ENCODE data around the gene PSG2.
"Not testable (repeated sequence)": the region's sequence is repeated elsewhere in the genome, so short reads cannot be mapped to it uniquely, and the experiment has no call there.

PSG2 gene

DNA sequence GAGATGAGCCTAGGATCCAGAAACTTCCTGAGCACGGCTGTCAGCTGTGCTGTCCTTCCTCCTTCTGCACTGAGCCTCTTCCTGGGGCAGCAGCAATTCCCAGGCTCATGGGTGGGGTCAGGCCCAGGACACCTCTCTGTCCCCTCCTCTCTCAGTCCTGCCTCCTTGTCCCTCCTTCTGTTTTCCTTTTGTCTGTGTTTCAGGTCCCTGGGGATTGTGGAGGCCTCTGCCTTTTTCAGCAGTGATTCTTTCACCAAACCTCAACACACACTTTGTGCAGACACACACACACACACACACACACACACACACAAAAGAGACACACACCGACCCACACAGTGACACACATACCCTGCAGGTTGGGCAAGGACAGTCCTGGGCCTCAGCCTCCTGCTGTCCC, at the start of gene PSG2:
PSG2 (minus strand) TSS at position 101 of the 400 bp plus-strand sequence. CDS start 132 bp downstream, outside the sequence.
- H3F3A ChIP-seq (ENCODE audit: low read depth); H3K9me2 ChIP-seq (replicated peaks; ENCODE audit: low read depth, low read length); H3K9me3 ChIP-seq (ENCODE audit: insufficient read depth, low read depth, low read length); H3K4me1 ChIP-seq (ENCODE audit: insufficient read depth, low read length, poor library complexity, severe bottlenecking); H3K4me3 ChIP-seq (ENCODE audit: low read length, poor library complexity, severe bottlenecking); H4K20me1 ChIP-seq (ENCODE audit: insufficient read depth, low read length, poor library complexity, severe bottlenecking); H3K36me3 ChIP-seq (ENCODE audit: insufficient read depth, low read length); H3K79me2 ChIP-seq (ENCODE audit: insufficient read depth, low read length); H3K27me3 ChIP-seq (ENCODE audit: insufficient read depth, low read length, poor library complexity, severe bottlenecking); H3K9ac ChIP-seq (ENCODE audit: low read depth, low read length, poor library complexity, severe bottlenecking); H2AFZ ChIP-seq (ENCODE audit: low read length); H3K4me2 ChIP-seq (ENCODE audit: low read depth, low read length, poor library complexity, severe bottlenecking): not testable (repeated sequence)

GRCh38 chr19:43131281-43131842, 48.9 kb upstream of the PSG2 start:
- not testable (repeated sequence) for H3K9me2 ChIP-seq (replicated peaks; ENCODE audit: low read depth, low read length); H3K4me1 ChIP-seq (ENCODE audit: insufficient read depth, low read length, poor library complexity, severe bottlenecking); H3K79me2 ChIP-seq (ENCODE audit: insufficient read depth, low read length); H3K9me3 ChIP-seq (ENCODE audit: insufficient read depth, low read depth, low read length); H3K9ac ChIP-seq (ENCODE audit: low read depth, low read length, poor library complexity, severe bottlenecking); H3K4me2 ChIP-seq (ENCODE audit: low read depth, low read length, poor library complexity, severe bottlenecking); H2AFZ ChIP-seq (ENCODE audit: low read length); H4K20me1 ChIP-seq (ENCODE audit: insufficient read depth, low read length, poor library complexity, severe bottlenecking); H3K4me3 ChIP-seq (ENCODE audit: low read length, poor library complexity, severe bottlenecking); H3K27me3 ChIP-seq (ENCODE audit: insufficient read depth, low read length, poor library complexity, severe bottlenecking); H3K36me3 ChIP-seq (ENCODE audit: insufficient read depth, low read length); H3F3A ChIP-seq (ENCODE audit: low read depth)

GRCh38 chr19:43129197-43129596, 46.7 kb upstream of the PSG2 start:
- not testable (repeated sequence) for H3K4me1 ChIP-seq (ENCODE audit: insufficient read depth, low read length, poor library complexity, severe bottlenecking); H2AFZ ChIP-seq (ENCODE audit: low read length); H3K36me3 ChIP-seq (ENCODE audit: insufficient read depth, low read length); H3K9me2 ChIP-seq (replicated peaks; ENCODE audit: low read depth, low read length); H3K9me3 ChIP-seq (ENCODE audit: insufficient read depth, low read depth, low read length); H3F3A ChIP-seq (ENCODE audit: low read depth); H3K27me3 ChIP-seq (ENCODE audit: insufficient read depth, low read length, poor library complexity, severe bottlenecking); H3K4me2 ChIP-seq (ENCODE audit: low read depth, low read length, poor library complexity, severe bottlenecking); H3K4me3 ChIP-seq (ENCODE audit: low read length, poor library complexity, severe bottlenecking); H3K79me2 ChIP-seq (ENCODE audit: insufficient read depth, low read length); H3K9ac ChIP-seq (ENCODE audit: low read depth, low read length, poor library complexity, severe bottlenecking); H4K20me1 ChIP-seq (ENCODE audit: insufficient read depth, low read length, poor library complexity, severe bottlenecking)

- H3K79me2 ChIP-seq (ENCODE audit: insufficient read depth, low read length); H3K4me3 ChIP-seq (ENCODE audit: low read length, poor library complexity, severe bottlenecking); H3K9me2 ChIP-seq (replicated peaks; ENCODE audit: low read depth, low read length); H3K4me1 ChIP-seq (ENCODE audit: insufficient read depth, low read length, poor library complexity, severe bottlenecking); H3K9ac ChIP-seq (ENCODE audit: low read depth, low read length, poor library complexity, severe bottlenecking); H3K4me2 ChIP-seq (ENCODE audit: low read depth, low read length, poor library complexity, severe bottlenecking); H2AFZ ChIP-seq (ENCODE audit: low read length); H3F3A ChIP-seq (ENCODE audit: low read depth); H3K9me3 ChIP-seq (ENCODE audit: insufficient read depth, low read depth, low read length); H4K20me1 ChIP-seq (ENCODE audit: insufficient read depth, low read length, poor library complexity, severe bottlenecking); H3K27me3 ChIP-seq (ENCODE audit: insufficient read depth, low read length, poor library complexity, severe bottlenecking); H3K36me3 ChIP-seq (ENCODE audit: insufficient read depth, low read length): not testable (repeated sequence)
These were observed 44.8 kb upstream of the PSG2 start for GRCh38 chr19:43127336-43127735.

DNA sequence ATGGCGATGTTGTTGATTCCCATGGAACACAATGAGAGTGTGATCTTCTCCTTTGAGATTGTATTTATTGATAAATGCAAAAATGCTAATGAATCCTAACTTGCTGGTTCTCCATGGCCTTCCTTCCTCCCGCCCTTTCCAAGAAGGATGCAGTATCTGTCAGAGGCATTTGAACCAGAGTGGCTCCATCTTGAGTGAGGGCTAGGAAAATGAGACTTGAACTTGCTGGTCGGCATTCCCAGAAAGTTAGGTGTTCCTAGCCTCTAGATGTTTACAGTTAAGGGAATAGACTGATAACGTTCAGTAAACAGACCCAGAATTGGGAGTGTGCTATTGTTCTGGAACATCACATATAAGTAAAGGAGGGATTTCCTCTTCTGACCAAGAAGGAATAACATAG, 44.2 kb upstream of the PSG2 start:
- Histone ChIP-seq H3K9me3 (ENCODE audit: insufficient read depth, low read depth, low read length) (no peaks in the 10 kb centered on the region), H3K9ac (ENCODE audit: low read depth, low read length, poor library complexity, severe bottlenecking) (no peak overlapping the region), H3K36me3 (ENCODE audit: insufficient read depth, low read length) (no peaks in the 10 kb centered on the region), H4K20me1 (ENCODE audit: insufficient read depth, low read length, poor library complexity, severe bottlenecking) (no peaks in the 10 kb centered on the region), H3K4me1 (ENCODE audit: insufficient read depth, low read length, poor library complexity, severe bottlenecking) (no peaks in the 10 kb centered on the region), H3K79me2 (ENCODE audit: insufficient read depth, low read length) (no peaks in the 10 kb centered on the region), H3K9me2 (replicated peaks; ENCODE audit: low read depth, low read length) (no peaks in the 10 kb centered on the region), H2AFZ (ENCODE audit: low read length) (no peak overlapping the region), H3K4me2 (ENCODE audit: low read depth, low read length, poor library complexity, severe bottlenecking) (no peak overlapping the region), H3K4me3 (ENCODE audit: low read length, poor library complexity, severe bottlenecking) (no peak overlapping the region), H3K27me3 (ENCODE audit: insufficient read depth, low read length, poor library complexity, severe bottlenecking) (no peaks in the 10 kb centered on the region), H3F3A (ENCODE audit: low read depth) (no peaks in the 10 kb centered on the region)
- TF ChIP-seq CTCF (conservative IDR thresholded peaks at IDR 0.05; ENCODE audit: low read length) (no peak), EZH2phosphoT487 (IDR thresholded peaks at IDR 0.05; ENCODE audit: borderline replicate concordance) (no peak)

Measured in Loucy (cell line).